CD4-positive, alpha-beta T cell (primary cell): ENCODE data around the gene SLC6A18. TPM values are rescaled to one million over a fixed set of nuclear protein-coding genes. Genes with fewer than 3 reads are reported as not detected.

Experiments used
- ATAC-seq: fragments of 200-7000 bp; cut with Tn5 transposase; one replicate; pipeline ENCODE4 v1.10.0; 2022; ENCODE audit warnings: mild to moderate bottlenecking; ENCODE audit not compliant: poor library complexity
- CTCF ChIA-PET: fragments of 350-600 bp; sonication (Branson Sonifier 250); formaldehyde crosslinking; loops from one replicate; lab custom pipeline; 2021; ENCODE audit warnings: antibody characterized with exemption, inconsistent platforms; lab: Charles Lee
- POLR2A ChIA-PET: fragments of 350-600 bp; sonication (Branson Sonifier 250); formaldehyde crosslinking; loops from one replicate; lab custom pipeline; 2021; ENCODE audit warnings: antibody characterized with exemption, inconsistent platforms; lab: Charles Lee
- DNase-seq, 14 experiments: peaks; one replicate each; pipeline ENCODE4 v3.0.0-alpha.2; 2013 to 2020; ENCODE audit warnings: mixed read lengths in 2 of 14
- H3K27ac ChIP-seq, 2 donors: one replicate each; pipeline versions ENCODE4 v1.5.1 to v1.7.0; 2013; ENCODE audit warnings: low read length in 2 of 2, low read depth in 1 of 2, mild to moderate bottlenecking in 1 of 2
- H3K27me3 ChIP-seq, 2 experiments: 1 replicate in 1 of 2; 2 replicates in 1 of 2; pipeline versions ENCODE4 v1.6.1 to v1.7.0; 2013; ENCODE audit warnings: low read length in 2 of 2, control low read depth in 1 of 2, mild to moderate bottlenecking in 1 of 2, moderate library complexity in 1 of 2; ENCODE audit not compliant: insufficient read depth in 2 of 2, control insufficient read depth in 1 of 2
- H3K36me3 ChIP-seq: one replicate; pipeline ENCODE4 v1.6.1; 2013; ENCODE audit warnings: low read length, control low read depth; ENCODE audit not compliant: insufficient read depth
- H3K4me1 ChIP-seq: one replicate; pipeline ENCODE4 v1.6.1; 2013; ENCODE audit warnings: low read length, control low read depth; ENCODE audit not compliant: insufficient read depth
- H3K4me3 ChIP-seq: one replicate; pipeline ENCODE4 v1.5.1; 2013; ENCODE audit warnings: mild to moderate bottlenecking, low read length, moderate library complexity
- H3K9me3 ChIP-seq, 2 experiments: 1 replicate in 1 of 2; 2 replicates in 1 of 2; pipeline versions ENCODE4 v1.6.1 to v1.7.0; 2013; ENCODE audit warnings: low read length in 2 of 2, mild to moderate bottlenecking in 2 of 2, control low read depth in 1 of 2, moderate library complexity in 1 of 2; ENCODE audit not compliant: control insufficient read depth in 1 of 2, insufficient read depth in 1 of 2
- H3K27ac Mint-ChIP-seq: one replicate; pipeline ENCODE4 v1.8.0; 2020; ENCODE audit warnings: mixed read lengths
- H3K27me3 Mint-ChIP-seq: one replicate; pipeline ENCODE4 v1.8.0; 2021; ENCODE audit warnings: mixed read lengths
- H3K36me3 Mint-ChIP-seq: one replicate; pipeline ENCODE4 v1.8.0; 2021; ENCODE audit warnings: low read depth, mixed read lengths
- H3K4me1 Mint-ChIP-seq: one replicate; pipeline ENCODE4 v1.8.0; 2021; ENCODE audit warnings: low read depth, mixed read lengths
- H3K4me3 Mint-ChIP-seq: one replicate; pipeline ENCODE4 v1.8.0; 2020; ENCODE audit warnings: mild to moderate bottlenecking, mixed read lengths
- H3K9me3 Mint-ChIP-seq: one replicate; pipeline ENCODE4 v1.8.0; 2020; ENCODE audit warnings: mixed read lengths
- intact Hi-C, 2 experiments: fragments of 100-400 bp; cut with DNase I in 1 of 2; cut with micrococcal nuclease in 1 of 2; formaldehyde crosslinking; loops; one replicate each; pipeline versions ENCODE4 v1.15.1 to v1.9.0; 2023 to 2025; cut with DNase I, micrococcal nuclease
- total RNA-seq, 174 experiments: library from RNA in 2 of 174; stranded (reverse) in 2 of 174; gene quantifications; one replicate each; pipeline ENCODE4 v1.2.3 and lab custom pipeline; 2021 to 2026
- TF ChIP-seq, protein P1 (sequence below): fragments of 200-600 bp; IDR thresholded peaks from one replicate; pipeline ENCODE4 v1.8.0; 2022; ENCODE audit warnings: antibody characterized with exemption, mild to moderate bottlenecking

SLC6A18 gene
- total RNA-seq, 2 experiments from 2014 or later, result not detected

DNA sequence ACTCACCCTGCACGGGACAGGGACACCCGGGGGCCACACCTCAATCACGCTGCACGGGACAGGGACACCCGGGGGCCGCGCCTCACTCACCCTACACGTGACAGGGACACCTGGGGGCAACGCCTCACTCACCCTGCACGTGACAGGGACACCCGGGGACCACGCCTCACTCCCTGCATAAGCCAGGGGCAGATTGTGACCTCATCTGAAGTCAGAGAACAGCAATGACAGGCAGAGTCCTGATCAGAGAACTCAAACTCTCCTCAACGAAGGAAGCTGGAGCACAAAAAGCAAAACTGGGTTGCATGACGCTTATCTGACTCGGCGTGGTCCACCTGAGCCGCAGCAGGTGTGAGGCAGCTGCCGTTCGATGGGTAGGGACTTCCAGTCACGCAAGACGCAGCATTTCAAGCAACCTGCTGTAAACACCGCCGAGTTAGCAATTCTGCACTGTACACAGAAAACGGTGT, 66.5 kb downstream of the SLC6A18 start:
- Mint-ChIP-seq H3K27ac (no peak overlapping the region), H3K27me3 (no peaks in the 10 kb centered on the region), H3K9me3 (no peaks in the 10 kb centered on the region), H3K36me3 (no peaks in the 10 kb centered on the region), H3K4me1 (peaks cover 4% of the 10 kb centered on the region), H3K4me3 (peak overlapping the region; percentile 25)
- Histone ChIP-seq H3K27me3 (no peaks in the 10 kb centered on the region), H3K27ac (no peak overlapping the region), H3K9me3 (peaks cover 0 to 11% of the 10 kb centered on the region in 2 experiments), H3K4me3 (no peak overlapping the region), H3K36me3 (no peaks in the 10 kb centered on the region), H3K4me1 (peaks cover 22% of the 10 kb centered on the region)
- intact Hi-C loops, result loop anchor here in 1 of 2 experiments (10.0 kb wide), 1 partner anchor 53 kb away; the partner anchor contains the start of gene CLPTM1L
- DNase-seq (no peak), ATAC-seq (no peak)
- ChIA-PET CTCF (no interaction called here), POLR2A (no interaction called here)
- TF ChIP-seq, protein P1, sequence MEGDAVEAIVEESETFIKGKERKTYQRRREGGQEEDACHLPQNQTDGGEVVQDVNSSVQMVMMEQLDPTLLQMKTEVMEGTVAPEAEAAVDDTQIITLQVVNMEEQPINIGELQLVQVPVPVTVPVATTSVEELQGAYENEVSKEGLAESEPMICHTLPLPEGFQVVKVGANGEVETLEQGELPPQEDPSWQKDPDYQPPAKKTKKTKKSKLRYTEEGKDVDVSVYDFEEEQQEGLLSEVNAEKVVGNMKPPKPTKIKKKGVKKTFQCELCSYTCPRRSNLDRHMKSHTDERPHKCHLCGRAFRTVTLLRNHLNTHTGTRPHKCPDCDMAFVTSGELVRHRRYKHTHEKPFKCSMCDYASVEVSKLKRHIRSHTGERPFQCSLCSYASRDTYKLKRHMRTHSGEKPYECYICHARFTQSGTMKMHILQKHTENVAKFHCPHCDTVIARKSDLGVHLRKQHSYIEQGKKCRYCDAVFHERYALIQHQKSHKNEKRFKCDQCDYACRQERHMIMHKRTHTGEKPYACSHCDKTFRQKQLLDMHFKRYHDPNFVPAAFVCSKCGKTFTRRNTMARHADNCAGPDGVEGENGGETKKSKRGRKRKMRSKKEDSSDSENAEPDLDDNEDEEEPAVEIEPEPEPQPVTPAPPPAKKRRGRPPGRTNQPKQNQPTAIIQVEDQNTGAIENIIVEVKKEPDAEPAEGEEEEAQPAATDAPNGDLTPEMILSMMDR, result no peak

DNA sequence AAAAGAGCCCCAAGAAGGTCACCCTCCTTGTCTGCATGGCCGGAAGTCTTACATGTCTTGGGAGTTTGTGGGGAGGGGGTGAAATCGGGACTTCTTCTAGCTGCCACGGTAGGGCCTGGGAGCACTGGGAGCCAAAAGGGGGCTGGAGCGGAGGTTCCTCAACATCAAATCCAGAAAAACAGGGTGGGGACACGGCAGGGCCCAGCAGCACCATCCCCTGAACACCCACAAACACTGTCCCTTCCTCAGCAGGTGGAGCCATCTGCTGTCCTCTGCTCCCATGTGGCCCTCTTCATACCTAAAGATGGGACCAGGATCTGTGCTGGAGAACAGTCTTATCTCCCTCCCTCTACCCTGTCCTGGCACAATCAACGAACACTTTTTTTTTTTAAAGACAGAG, 67.0 kb downstream of the SLC6A18 start:
- Mint-ChIP-seq H3K27ac (no peak overlapping the region), H3K4me3 (peak overlapping the region; percentile 25), H3K36me3 (no peaks in the 10 kb centered on the region), H3K9me3 (no peaks in the 10 kb centered on the region), H3K4me1 (peaks cover 4% of the 10 kb centered on the region), H3K27me3 (no peaks in the 10 kb centered on the region)
- TF ChIP-seq, protein P1, result no peak
- DNase-seq (no peak), ATAC-seq (no peak)
- H3K4me1 ChIP-seq, result peaks cover 22% of the 10 kb centered on the region
- no peaks in the 10 kb centered on the region for H3K27me3 ChIP-seq
- peaks cover 0 to 11% of the 10 kb centered on the region in 2 experiments for H3K9me3 ChIP-seq
- ChIA-PET POLR2A (no interaction called here), CTCF (no interaction called here)
- H3K36me3 ChIP-seq, result no peaks in the 10 kb centered on the region
- H3K4me3 ChIP-seq, result no peak overlapping the region
- no peak overlapping the region for H3K27ac ChIP-seq
- intact Hi-C loops, result loop anchor here in 1 of 2 experiments (10.0 kb wide), 1 partner anchor 53 kb away; the partner anchor contains the start of gene CLPTM1L

DNA sequence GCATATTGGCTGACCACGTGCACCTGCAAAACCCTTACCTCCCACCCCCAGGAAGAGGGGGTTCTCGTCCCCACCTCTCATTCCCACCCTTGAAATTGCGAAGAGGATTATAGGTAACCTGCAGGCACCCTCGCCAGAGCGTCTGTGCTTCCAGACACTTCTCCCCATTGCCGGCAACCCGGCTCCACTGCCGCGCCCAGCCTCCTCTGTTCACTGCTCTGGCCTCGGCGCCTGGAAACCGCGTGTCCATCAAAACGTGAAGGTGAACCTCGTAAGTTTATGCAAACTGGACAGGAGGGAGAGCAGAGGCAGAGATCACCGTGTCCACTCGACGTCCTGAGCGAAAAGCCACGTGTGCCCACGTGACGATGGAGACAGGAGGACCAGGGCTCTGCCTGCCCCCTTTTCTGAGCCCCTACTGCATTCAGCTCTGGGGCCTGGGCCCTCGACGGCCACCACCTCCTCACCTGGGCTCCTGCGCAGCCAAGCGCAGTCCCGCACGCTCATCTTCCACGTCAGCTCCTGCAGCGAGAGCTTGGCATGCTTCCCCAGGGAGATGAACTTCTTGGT, 67.8 kb downstream of the SLC6A18 start:
- intact Hi-C loops, result loop anchor here in 1 of 2 experiments (10.0 kb wide), 1 partner anchor 52 kb away; the partner anchor contains the start of gene CLPTM1L
- no peak overlapping the region for H3K4me3 ChIP-seq
- peaks cover 22% of the 10 kb centered on the region for H3K4me1 ChIP-seq
- DNase-seq, result peak in 2 of 14 experiments; percentile 15 to 27
- H3K27me3 Mint-ChIP-seq, result no peaks in the 10 kb centered on the region
- no peak overlapping the region for H3K27ac Mint-ChIP-seq
- no peak for ATAC-seq
- no peaks in the 10 kb centered on the region for H3K36me3 ChIP-seq
- H3K27ac ChIP-seq, result no peak overlapping the region
- TF ChIP-seq, protein P1, result no peak
- H3K9me3 ChIP-seq, result peaks cover 0 to 11% of the 10 kb centered on the region in 2 experiments
- H3K4me3 Mint-ChIP-seq, result peak overlapping the region; percentile 15
- POLR2A ChIA-PET, result interaction anchor here (4.1 kb wide), 1 partner anchor 21 kb away, joined by 44 read pairs; no protein-coding TSS in a partner anchor
- CTCF ChIA-PET, result no interaction called here
- H3K27me3 ChIP-seq, result no peaks in the 10 kb centered on the region
- peaks cover 4% of the 10 kb centered on the region for H3K4me1 Mint-ChIP-seq
- H3K9me3 Mint-ChIP-seq, result no peaks in the 10 kb centered on the region
- no peaks in the 10 kb centered on the region for H3K36me3 Mint-ChIP-seq
